Keratinocyte (primary cell): ENCODE measurements around the gene KIF16B. TPM values are rescaled to one million over a fixed set of nuclear protein-coding genes. Genes with fewer than 3 reads are reported as not detected.

Experiments used
- DNase-seq: peaks from one replicate; pipeline ENCODE4 v3.0.0-alpha.2; 2011; ENCODE audit warnings: low read depth, missing footprints, low spot score
- FAIRE-seq: peaks from 2 replicates; lab custom pipeline; 2011; peaks lifted over from hg19 to GRCh38; lab: Jason Lieb, UNC
- H2AFZ ChIP-seq: 2 replicates; pipeline ENCODE4 v1.6.0; 2012; ENCODE audit warnings: low read length, control low read depth, inconsistent platforms; ENCODE audit not compliant: control insufficient read depth
- H3K27ac ChIP-seq: 2 replicates; pipeline ENCODE4 v1.5.1; 2011; ENCODE audit warnings: low read length; ENCODE audit not compliant: control insufficient read depth, insufficient read depth
- H3K27me3 ChIP-seq: 3 replicates; pipeline ENCODE4 v1.6.0; 2011; ENCODE audit warnings: low read length; ENCODE audit not compliant: control insufficient read depth, insufficient read depth; ENCODE audit errors: extremely low read depth
- H3K36me3 ChIP-seq, 2 experiments: 2 replicates in 1 of 2; 3 replicates in 1 of 2; pipeline ENCODE4 v1.5.1; 2011; ENCODE audit warnings: low read length in 2 of 2, mild to moderate bottlenecking in 1 of 2; ENCODE audit not compliant: control insufficient read depth in 2 of 2, insufficient read depth in 2 of 2; ENCODE audit errors: extremely low read depth in 1 of 2
- H3K4me1 ChIP-seq: 3 replicates; pipeline ENCODE4 v1.5.1; 2011; ENCODE audit warnings: low read length; ENCODE audit not compliant: control insufficient read depth, insufficient read depth; ENCODE audit errors: extremely low read depth
- H3K4me2 ChIP-seq: 3 replicates; pipeline ENCODE4 v1.6.0; 2011; ENCODE audit warnings: low read depth, low read length; ENCODE audit not compliant: control insufficient read depth, insufficient read depth; ENCODE audit errors: extremely low read depth
- H3K4me3 ChIP-seq, 3 experiments: fragments of 200-600 bp in 1 of 3; sonication (generic) in 1 of 3; 2 replicates in 2 of 3; 3 replicates in 1 of 3; pipeline ENCODE4 v1.5.1; 2011 to 2016; ENCODE audit warnings: low read length in 3 of 3, mild to moderate bottlenecking in 3 of 3, control low read depth in 2 of 3, inconsistent platforms in 1 of 3, low read depth in 1 of 3, mixed read lengths in 1 of 3, mixed run types in 1 of 3, moderate library complexity in 1 of 3; ENCODE audit not compliant: control insufficient read depth in 2 of 3, insufficient read depth in 2 of 3; ENCODE audit errors: extremely low read depth in 1 of 3
- H3K79me2 ChIP-seq: 2 replicates; pipeline ENCODE4 v1.6.0; 2012; ENCODE audit warnings: low read length; ENCODE audit not compliant: control insufficient read depth, insufficient read depth
- H3K9ac ChIP-seq: 3 replicates; pipeline ENCODE4 v1.6.0; 2011; ENCODE audit warnings: low read length; ENCODE audit not compliant: control insufficient read depth, insufficient read depth; ENCODE audit errors: extremely low read depth
- H3K9me1 ChIP-seq: 3 replicates; pipeline ENCODE4 v1.6.0; 2011; ENCODE audit warnings: low read length; ENCODE audit not compliant: control insufficient read depth, insufficient read depth; ENCODE audit errors: extremely low read depth
- H3K9me3 ChIP-seq: 2 replicates; pipeline ENCODE4 v1.5.1; 2012; ENCODE audit warnings: low read depth, low read length; ENCODE audit not compliant: control insufficient read depth
- H4K20me1 ChIP-seq: 3 replicates; pipeline ENCODE4 v1.6.0; 2011; ENCODE audit warnings: low read length; ENCODE audit not compliant: control insufficient read depth, insufficient read depth; ENCODE audit errors: extremely low read depth
- EZH2 ChIP-seq: IDR thresholded peaks from one replicate; pipeline ENCODE4 v1.6.1; 2012; ENCODE audit warnings: inconsistent platforms, mild to moderate bottlenecking, low read length, moderate library complexity
- dilution Hi-C: fragments of 300-500 bp; cut with MboI; formaldehyde crosslinking; loops from one replicate; pipeline ENCODE4 v1.7.0; 2020; ENCODE audit warnings: low sequenced_read_pairs; ENCODE audit not compliant: extremely low pct_ligation_motif_present
- polyA plus RNA-seq, 5 experiments: library from polyadenylated mRNA; depleted of rRNA in 3 of 5; stranded (reverse) in 3 of 5; stranded (forward) in 1 of 5; unstranded in 1 of 5; fragments of >200 nt; gene quantifications; 1 replicate in 1 of 5; 2 replicates in 3 of 5; 3 replicates in 1 of 5; pipeline versions ENCODE4 v1.2.1 to v1.2.3, GENCODE V29; 2011 to 2012; ENCODE audit warnings: missing spikeins in 2 of 5, low read depth in 1 of 5, low replicate concordance in 1 of 5
- TF ChIP-seq, protein P1 (sequence below), 3 experiments: IDR thresholded peaks in 1 of 3; conservative IDR thresholded peaks in 1 of 3; optimal IDR thresholded peaks in 1 of 3; 2 replicates in 2 of 3; 3 replicates in 1 of 3; pipeline versions ENCODE3 to v1.5.1; 2011; ENCODE audit warnings: low read length in 3 of 3, mild to moderate bottlenecking in 3 of 3, moderate library complexity in 2 of 3, control low read depth in 1 of 3, inconsistent platforms in 1 of 3; ENCODE audit not compliant: insufficient read depth in 2 of 3; ENCODE audit errors: extremely low read depth in 1 of 3

The KIF16B gene
- polyA plus RNA-seq, 1 donor (not counting 4 experiments of a cell fraction or from before 2014, with no cell fraction given): 16.1 TPM

- no peak for FAIRE-seq
- no peak overlapping the region for H2AFZ ChIP-seq
- no peaks in the 10 kb centered on the region for H3K9me1 ChIP-seq
- H3K79me2 ChIP-seq: no peaks in the 10 kb centered on the region
- H3K4me3 ChIP-seq: no peak overlapping the region
- no peaks in the 10 kb centered on the region for H3K9me3 ChIP-seq
- TF ChIP-seq, protein P1, sequence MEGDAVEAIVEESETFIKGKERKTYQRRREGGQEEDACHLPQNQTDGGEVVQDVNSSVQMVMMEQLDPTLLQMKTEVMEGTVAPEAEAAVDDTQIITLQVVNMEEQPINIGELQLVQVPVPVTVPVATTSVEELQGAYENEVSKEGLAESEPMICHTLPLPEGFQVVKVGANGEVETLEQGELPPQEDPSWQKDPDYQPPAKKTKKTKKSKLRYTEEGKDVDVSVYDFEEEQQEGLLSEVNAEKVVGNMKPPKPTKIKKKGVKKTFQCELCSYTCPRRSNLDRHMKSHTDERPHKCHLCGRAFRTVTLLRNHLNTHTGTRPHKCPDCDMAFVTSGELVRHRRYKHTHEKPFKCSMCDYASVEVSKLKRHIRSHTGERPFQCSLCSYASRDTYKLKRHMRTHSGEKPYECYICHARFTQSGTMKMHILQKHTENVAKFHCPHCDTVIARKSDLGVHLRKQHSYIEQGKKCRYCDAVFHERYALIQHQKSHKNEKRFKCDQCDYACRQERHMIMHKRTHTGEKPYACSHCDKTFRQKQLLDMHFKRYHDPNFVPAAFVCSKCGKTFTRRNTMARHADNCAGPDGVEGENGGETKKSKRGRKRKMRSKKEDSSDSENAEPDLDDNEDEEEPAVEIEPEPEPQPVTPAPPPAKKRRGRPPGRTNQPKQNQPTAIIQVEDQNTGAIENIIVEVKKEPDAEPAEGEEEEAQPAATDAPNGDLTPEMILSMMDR (optimal IDR thresholded peaks at IDR 0.05 in 1 of 3, IDR thresholded peaks at IDR 0.05 in 1 of 3, conservative IDR thresholded peaks at IDR 0.05 in 1 of 3; ENCODE audit: extremely low read depth in 1 of 3, insufficient read depth in 2 of 3, low read length in 3 of 3): no peak
- TF ChIP-seq EZH2: no peak
- no peak overlapping the region for H3K27ac ChIP-seq
- no peaks in the 10 kb centered on the region for H3K4me1 ChIP-seq
- no peak overlapping the region for H3K4me2 ChIP-seq
- H3K9ac ChIP-seq: no peak overlapping the region
- DNase-seq: no peak
- dilution Hi-C loops: no loop called here
- no peaks in the 10 kb centered on the region for H3K27me3 ChIP-seq
- H3K36me3 ChIP-seq: peaks cover 14 to 16% of the 10 kb centered on the region in 2 experiments
- H4K20me1 ChIP-seq: no peaks in the 10 kb centered on the region
Observed at GRCh38 chr20:16405254-16405653, 168.0 kb downstream of the KIF16B start.

DNA sequence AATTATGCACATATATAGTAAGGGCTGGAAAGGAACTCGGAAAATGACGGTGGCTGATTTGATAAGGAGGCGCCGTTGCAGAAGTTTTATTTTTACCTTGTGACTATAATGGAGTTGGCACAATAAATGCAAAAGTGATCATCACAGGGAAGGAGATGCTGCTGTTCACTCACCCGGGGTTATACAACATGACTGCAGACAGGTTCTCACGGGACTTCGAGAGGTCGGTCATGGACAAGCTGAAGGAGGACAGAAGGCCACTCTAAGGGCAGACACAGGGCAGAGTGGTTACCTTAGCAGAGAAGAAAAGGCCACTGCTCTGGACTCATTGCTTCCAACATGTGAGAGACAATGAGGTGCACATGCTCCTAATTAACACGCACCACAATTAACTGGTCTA is 168.6 kb downstream of the KIF16B start:
- DNase-seq: no peak
- Histone ChIP-seq H3K79me2 (no peaks in the 10 kb centered on the region), H3K4me1 (no peaks in the 10 kb centered on the region), H3K4me2 (no peak overlapping the region), H3K27me3 (no peaks in the 10 kb centered on the region), H2AFZ (no peak overlapping the region), H3K9me3 (no peaks in the 10 kb centered on the region), H3K27ac (no peak overlapping the region), H3K9me1 (no peaks in the 10 kb centered on the region), H4K20me1 (no peaks in the 10 kb centered on the region), H3K9ac (no peak overlapping the region), H3K4me3 (no peak overlapping the region), H3K36me3 (peaks cover 14 to 16% of the 10 kb centered on the region in 2 experiments)
- dilution Hi-C loops: no loop called here
- FAIRE-seq: no peak
- no peak for TF ChIP-seq EZH2
- TF ChIP-seq, protein P1 (optimal IDR thresholded peaks at IDR 0.05 in 1 of 3, IDR thresholded peaks at IDR 0.05 in 1 of 3, conservative IDR thresholded peaks at IDR 0.05 in 1 of 3; ENCODE audit: extremely low read depth in 1 of 3, insufficient read depth in 2 of 3, low read length in 3 of 3): no peak
